NK-92 (cell line): ENCODE measurements around the gene AUTS2.

Source experiments
- DNase-seq: peaks from one replicate; lab custom pipeline; 2025; ENCODE audit not compliant: unreplicated experiment; lab: John Stamatoyannopoulos, UW

The AUTS2 gene

DNA sequence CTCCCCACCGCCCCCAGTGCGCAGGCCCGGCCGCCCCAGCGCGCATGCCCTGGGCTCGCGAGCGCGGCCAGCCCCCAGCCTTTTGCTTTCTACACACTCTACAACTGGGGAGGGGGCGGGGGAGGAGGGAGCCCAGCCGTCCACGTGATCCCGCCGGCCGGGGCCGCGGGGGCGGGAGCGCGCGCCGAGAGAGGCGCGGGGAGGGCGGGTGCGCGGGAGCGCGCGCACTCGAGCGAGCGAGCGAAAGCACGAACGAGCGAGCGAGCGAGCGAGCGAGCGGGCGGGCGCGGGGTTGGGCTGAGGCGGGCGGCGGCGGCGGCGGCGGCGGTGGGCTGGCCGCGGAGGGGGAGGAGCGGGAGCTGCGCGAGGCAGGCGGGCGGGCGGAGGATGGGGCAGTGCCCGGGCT is at the start of gene AUTS2:
TSS of gene AUTS2 (plus strand) at position 395 of the 406 bp plus-strand sequence. CDS start 1,179 bp downstream, outside the sequence.
- no peak for DNase-seq

GRCh38 chr7:69550991-69551390 is 47.3 kb upstream of the AUTS2 start:
- no peak for DNase-seq

DNA sequence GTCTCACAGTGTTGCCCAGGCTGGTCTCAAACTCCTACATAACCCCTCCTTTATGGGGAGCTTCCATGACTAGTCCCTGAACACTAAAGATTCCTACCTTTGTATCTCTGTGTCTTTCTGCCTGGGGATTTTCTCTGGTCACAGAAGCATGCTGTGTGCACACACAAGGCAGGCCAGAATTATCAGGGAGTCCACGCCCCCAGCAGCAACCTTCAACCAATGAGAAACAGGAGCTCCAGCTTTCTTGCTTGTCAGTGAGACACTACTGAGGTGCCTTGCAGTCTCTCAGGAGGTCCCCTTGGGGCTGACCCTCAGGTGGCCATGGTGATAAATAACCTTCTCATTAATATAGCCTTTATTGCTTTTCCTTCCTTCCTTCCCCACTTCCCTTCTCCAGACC is 45.1 kb upstream of the AUTS2 start:
- DNase-seq, result no peak

- DNase-seq, result no peak
These were observed 36.9 kb upstream of the AUTS2 start for GRCh38 chr7:69561266-69561960.

GRCh38 chr7:69564454-69565417 is 33.5 kb upstream of the AUTS2 start:
- DNase-seq, result no peak

DNA sequence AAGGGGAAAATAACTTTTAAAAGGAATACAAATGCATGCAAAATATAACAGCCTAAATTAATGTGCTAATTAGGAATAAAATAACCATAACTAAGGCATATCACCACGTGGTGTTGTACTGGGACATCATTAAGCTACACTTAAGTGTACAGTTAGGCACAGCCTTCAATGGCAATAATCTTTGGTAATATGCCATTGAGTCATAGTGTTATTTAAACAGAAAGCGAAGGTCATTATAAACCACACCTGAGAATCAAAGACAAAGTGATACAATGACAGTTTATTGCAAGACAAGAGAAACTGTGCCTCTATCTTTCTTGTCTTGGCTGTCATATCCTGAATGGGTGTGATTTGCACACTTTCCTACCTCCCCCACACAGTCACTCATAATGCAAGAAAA is 30.5 kb upstream of the AUTS2 start:
- DNase-seq, result no peak

DNA sequence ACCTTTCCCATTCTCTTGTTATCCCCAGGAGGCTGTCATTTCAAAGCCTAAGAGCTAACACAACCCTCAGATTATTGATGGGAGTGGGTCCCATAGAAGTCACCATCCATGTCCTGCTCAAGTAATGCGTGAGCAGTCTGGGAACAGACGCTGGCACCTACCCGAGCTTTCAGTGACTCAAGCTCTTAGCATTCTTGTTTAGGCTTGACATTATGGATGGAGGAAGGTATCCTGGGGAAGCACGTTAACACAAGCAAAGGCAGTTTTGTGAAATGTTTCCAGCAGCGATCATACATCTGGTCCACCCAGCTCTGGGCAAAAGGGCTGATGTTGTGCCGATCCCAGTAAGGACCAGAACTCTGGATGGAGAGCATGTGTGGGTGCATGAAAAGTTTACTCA is 30.0 kb upstream of the AUTS2 start:
- no peak for DNase-seq

GRCh38 chr7:69575651-69576050 is 22.6 kb upstream of the AUTS2 start:
- DNase-seq, result no peak

GRCh38 chr7:69577221-69577620 is 21.1 kb upstream of the AUTS2 start:
- no peak for DNase-seq

- no peak for DNase-seq
These were observed 13.1 kb upstream of the AUTS2 start for GRCh38 chr7:69585169-69585568.

GRCh38 chr7:69586321-69586720 is 12.0 kb upstream of the AUTS2 start:
- no peak for DNase-seq

GRCh38 chr7:69588773-69589172 is 9.5 kb upstream of the AUTS2 start:
- no peak for DNase-seq

DNA sequence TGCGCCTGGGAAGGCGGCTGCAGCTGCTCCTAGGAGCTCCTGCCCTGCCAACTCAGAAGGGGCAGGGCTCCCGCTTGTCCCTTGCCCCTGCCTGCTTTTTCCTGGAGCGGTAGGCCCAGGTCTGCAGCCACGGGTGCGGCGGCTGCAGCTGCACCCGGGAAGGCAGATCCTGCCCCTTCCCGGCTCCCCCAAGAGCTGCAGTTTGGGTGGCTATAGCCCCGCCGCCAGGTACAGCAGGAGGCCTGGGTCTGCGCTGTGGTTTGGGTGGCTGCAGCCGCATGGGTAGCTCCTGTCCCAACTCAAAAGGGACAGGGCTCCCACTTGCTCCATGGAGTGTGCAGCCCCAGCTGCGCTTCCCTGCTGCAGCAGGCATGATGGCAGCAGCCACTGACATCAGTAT is 6.5 kb upstream of the AUTS2 start:
- DNase-seq, result no peak

DNA sequence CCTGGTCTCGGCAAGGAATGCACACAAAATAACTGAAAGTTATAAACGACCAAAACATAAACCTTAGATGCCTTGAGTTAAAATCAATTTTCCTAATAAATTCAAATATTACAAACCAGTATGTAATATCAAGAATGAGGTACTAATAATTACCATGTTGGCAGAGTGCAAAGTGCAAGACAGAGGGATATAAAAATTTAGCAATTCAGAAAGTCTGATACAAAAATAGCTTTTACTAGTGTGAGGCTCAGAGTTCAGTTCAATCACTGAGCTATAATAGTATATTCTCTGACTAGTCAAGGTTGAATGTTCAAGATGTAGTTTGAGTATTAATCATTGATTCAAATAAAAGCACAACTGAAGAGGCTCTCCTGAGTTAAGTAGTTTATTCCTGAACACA is 4.8 kb upstream of the AUTS2 start:
- DNase-seq, result no peak

GRCh38 chr7:69595415-69595814 is 2.9 kb upstream of the AUTS2 start:
- DNase-seq, result no peak

DNA sequence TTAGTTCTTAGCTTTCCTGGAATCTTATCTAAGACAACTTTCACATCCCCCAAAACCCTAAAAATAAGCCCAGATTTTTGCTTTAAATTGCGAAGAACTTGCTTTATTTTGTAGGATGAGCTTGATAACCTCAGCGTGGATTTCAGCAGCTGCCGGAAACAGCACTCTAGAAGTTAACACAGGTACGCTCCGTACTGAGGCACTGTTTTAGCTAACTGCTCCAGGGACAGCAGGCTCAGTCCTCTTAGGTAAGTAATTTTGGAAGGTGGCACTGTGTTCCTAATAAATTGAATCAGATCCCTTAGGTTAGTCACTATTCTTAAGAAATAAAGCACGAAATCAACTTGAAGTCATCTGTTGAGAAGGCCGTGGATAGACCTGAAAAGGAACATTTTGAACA is 2.2 kb upstream of the AUTS2 start:
- no peak for DNase-seq

DNA sequence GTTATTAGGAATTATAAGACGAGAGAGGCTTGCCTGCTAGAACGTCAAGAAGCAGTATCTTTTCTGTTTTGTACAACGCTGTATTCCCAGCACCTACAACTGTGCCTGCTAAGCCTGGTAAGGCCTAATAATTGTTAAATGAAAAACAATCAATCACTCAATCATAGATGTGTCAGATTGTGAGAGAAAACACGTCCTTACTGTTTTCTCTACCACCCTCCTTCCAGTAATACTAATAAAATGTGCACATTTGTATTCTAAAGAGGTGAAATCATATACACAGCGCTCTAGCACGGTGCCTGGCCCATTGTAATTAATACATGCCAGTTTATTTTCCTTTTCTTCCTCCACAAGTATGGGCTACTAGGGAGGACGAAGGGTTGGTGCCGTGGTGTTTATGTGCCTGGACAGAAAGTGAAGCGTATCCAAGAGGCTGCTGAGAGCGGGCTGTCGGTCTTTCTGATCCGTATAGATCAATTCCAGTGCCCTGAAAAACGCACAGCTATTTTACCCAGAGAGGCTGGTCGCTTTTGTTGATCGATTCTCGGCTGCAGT is 1.5 kb upstream of the AUTS2 start:
- no peak for DNase-seq

DNA sequence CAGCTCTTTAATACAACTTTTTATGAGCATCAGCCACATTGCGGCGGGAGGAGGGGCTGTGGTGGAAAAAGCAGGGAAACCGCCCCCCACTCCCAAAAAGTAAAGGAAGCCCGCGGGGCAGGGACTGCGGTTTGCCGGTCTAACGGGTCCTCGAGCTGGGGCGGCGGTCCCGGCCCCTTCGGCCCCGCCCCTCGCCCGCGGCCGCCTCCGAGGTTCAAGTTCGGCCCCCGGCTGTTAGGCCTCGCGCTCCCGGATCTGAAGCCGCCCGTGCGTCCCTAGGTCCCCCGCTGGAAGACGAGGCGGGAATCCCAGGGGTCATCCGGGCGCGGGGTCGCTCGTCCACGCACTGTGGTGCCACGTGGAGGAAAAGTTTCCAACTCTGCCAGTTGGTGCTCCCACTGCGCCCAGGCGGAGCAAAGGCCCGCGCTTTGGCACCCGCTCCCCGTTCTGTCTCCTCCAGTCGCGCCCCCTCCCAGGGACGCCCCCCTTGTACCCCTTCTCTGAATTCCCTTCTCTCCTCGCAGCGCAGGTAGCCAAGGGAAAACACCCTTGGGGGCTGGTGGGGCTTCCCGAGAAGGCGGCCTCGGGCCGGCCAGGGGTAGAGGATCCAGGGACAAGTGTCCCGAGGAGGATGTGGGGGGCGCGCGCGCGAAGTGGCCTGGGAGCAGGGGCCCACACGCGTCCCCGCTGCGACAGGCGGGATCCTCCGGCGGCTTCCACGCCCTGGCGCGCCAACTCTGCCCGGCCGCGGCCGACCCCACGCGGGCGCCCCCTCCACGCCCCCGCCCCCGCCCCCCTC is 798 bp upstream of the AUTS2 start:
- DNase-seq, result no peak

GRCh38 chr7:69598487-69599285 is 411 bp downstream of the AUTS2 start:
- no peak for DNase-seq

- DNase-seq, result no peak
These were observed 1.1 kb downstream of the AUTS2 start for GRCh38 chr7:69599286-69599954.
